Measurements from ENCODE around the gene CREB3L2.

DNA sequence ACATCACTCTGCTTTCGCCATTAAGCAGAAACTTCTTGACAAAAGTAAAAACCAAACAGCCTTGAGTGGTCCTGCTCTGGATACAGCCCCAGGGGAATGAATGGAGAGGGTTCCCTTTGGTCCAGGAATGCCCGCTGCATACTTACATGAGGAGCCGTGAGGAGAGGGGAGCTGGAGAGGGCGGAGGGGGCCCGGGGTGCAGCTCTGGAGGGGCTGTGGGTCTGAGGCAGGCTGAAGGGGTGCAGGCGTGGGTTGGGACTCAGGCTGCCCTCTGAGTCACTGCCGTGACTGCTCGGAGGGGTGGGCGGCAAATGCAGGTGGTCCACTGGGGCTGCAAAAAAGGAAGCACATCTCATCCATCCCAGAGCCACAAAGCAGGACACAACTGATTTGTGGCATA is 93.8 kb downstream of the CREB3L2 start:
- TF ChIP-seq, protein P1, sequence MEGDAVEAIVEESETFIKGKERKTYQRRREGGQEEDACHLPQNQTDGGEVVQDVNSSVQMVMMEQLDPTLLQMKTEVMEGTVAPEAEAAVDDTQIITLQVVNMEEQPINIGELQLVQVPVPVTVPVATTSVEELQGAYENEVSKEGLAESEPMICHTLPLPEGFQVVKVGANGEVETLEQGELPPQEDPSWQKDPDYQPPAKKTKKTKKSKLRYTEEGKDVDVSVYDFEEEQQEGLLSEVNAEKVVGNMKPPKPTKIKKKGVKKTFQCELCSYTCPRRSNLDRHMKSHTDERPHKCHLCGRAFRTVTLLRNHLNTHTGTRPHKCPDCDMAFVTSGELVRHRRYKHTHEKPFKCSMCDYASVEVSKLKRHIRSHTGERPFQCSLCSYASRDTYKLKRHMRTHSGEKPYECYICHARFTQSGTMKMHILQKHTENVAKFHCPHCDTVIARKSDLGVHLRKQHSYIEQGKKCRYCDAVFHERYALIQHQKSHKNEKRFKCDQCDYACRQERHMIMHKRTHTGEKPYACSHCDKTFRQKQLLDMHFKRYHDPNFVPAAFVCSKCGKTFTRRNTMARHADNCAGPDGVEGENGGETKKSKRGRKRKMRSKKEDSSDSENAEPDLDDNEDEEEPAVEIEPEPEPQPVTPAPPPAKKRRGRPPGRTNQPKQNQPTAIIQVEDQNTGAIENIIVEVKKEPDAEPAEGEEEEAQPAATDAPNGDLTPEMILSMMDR (IDR thresholded peaks at IDR 0.05): no peak
- TF ChIP-seq EP300 (IDR thresholded peaks at IDR 0.05) (no peak), HOXA7 (CRISPR knock-in tag; IDR thresholded peaks at IDR 0.05) (no peak), SMC3 (IDR thresholded peaks at IDR 0.05) (no peak), ESRRA (IDR thresholded peaks at IDR 0.05; ENCODE audit: borderline replicate concordance, low read length) (no peak), CHD2 (IDR thresholded peaks at IDR 0.05; ENCODE audit: low read length, partially characterized antibody) (no peak), FOXS1 (CRISPR knock-in tag; IDR thresholded peaks at IDR 0.05) (no peak), RFX5 (IDR thresholded peaks at IDR 0.05) (no peak), RAD21 (conservative IDR thresholded peaks at IDR 0.05 in 1 of 2, IDR thresholded peaks at IDR 0.05 in 1 of 2) (no peak), POLR2A (IDR thresholded peaks at IDR 0.05; ENCODE audit: low read length) (no peak)
- TF ChIP-seq, protein P2, sequence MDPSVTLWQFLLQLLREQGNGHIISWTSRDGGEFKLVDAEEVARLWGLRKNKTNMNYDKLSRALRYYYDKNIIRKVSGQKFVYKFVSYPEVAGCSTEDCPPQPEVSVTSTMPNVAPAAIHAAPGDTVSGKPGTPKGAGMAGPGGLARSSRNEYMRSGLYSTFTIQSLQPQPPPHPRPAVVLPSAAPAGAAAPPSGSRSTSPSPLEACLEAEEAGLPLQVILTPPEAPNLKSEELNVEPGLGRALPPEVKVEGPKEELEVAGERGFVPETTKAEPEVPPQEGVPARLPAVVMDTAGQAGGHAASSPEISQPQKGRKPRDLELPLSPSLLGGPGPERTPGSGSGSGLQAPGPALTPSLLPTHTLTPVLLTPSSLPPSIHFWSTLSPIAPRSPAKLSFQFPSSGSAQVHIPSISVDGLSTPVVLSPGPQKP (IDR thresholded peaks at IDR 0.05; ENCODE audit: low read depth, low read length): no peak

Data from A549 (cell line).